ENCODE results near the gene ADGRB3. TPM values are rescaled to one million over a fixed set of nuclear protein-coding genes. Genes with fewer than 3 reads are reported as not detected.

The ADGRB3 gene
- total RNA-seq, 3 donors from 2014 or later, result 1.1 to 2.3 (median 1.2) TPM

DNA sequence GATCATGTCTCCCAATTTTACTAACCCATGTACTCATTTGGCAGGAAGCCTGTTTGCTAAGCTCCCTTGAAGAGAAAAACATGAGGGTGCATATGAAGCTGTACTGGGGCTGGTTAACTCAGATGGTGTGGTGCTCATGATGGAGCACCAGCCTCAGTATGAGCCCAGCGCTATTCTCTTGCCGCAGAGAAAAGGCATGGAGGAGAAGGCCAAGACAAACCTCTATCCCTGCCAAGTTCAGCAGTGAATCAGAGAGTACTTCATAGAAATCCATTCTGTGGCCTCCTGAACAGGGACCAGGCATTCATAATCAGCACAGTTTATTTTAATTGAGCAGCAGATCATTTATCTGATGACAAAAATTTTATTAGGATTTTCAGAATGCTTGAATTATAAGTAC, 763.6 kb downstream of the ADGRB3 start:
- H3K27ac ChIP-seq, result no peak overlapping the region
- no peak for DNase-seq (ENCODE audit: low spot score in 2 of 2)
- H3K36me3 ChIP-seq, result no peaks in the 10 kb centered on the region
- no peak for TF ChIP-seq POLR2AphosphoS5 (IDR thresholded peaks at IDR 0.05)
- TF ChIP-seq POLR2A (IDR thresholded peaks at IDR 0.05), result no peak
- TF ChIP-seq, protein P1, sequence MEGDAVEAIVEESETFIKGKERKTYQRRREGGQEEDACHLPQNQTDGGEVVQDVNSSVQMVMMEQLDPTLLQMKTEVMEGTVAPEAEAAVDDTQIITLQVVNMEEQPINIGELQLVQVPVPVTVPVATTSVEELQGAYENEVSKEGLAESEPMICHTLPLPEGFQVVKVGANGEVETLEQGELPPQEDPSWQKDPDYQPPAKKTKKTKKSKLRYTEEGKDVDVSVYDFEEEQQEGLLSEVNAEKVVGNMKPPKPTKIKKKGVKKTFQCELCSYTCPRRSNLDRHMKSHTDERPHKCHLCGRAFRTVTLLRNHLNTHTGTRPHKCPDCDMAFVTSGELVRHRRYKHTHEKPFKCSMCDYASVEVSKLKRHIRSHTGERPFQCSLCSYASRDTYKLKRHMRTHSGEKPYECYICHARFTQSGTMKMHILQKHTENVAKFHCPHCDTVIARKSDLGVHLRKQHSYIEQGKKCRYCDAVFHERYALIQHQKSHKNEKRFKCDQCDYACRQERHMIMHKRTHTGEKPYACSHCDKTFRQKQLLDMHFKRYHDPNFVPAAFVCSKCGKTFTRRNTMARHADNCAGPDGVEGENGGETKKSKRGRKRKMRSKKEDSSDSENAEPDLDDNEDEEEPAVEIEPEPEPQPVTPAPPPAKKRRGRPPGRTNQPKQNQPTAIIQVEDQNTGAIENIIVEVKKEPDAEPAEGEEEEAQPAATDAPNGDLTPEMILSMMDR (IDR thresholded peaks at IDR 0.05), result no peak
- no peaks in the 10 kb centered on the region for H3K4me1 ChIP-seq
- no peak overlapping the region for H3K4me3 ChIP-seq
- no peaks in the 10 kb centered on the region for H3K9me3 ChIP-seq
- intact Hi-C loops (cut with DNase I; ENCODE audit: low total_unique reads), result no loop called here
- H3K27me3 ChIP-seq, result no peaks in the 10 kb centered on the region

DNA sequence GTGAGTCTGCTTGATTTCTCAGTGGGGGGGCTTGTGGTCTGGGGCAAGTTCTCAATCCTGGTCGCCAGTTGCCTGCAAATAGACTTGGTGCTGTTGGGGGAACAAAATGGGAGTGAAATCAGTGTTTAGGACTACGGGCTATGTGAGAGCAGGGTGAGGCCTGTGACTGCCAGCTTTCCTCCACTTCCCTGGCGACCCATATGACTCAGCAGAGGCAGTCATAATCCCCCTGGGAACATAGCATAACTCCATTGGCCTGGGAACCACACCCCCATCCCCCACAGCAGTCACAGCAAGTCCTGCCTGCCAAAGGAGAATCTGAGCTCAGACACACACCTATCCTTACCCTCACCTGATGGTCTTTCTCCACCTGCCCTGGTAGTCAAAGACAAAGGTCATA, 773.8 kb downstream of the ADGRB3 start:
- H3K27ac ChIP-seq, result no peak overlapping the region
- no peak for TF ChIP-seq POLR2A (IDR thresholded peaks at IDR 0.05)
- TF ChIP-seq POLR2AphosphoS5 (IDR thresholded peaks at IDR 0.05), result no peak
- TF ChIP-seq, protein P1 (IDR thresholded peaks at IDR 0.05), result no peak
- no peaks in the 10 kb centered on the region for H3K27me3 ChIP-seq
- no peak for DNase-seq (ENCODE audit: low spot score in 2 of 2)
- H3K9me3 ChIP-seq, result peaks cover 5 to 29% of the 10 kb centered on the region in 2 donors
- intact Hi-C loops (cut with DNase I; ENCODE audit: low total_unique reads), result no loop called here
- no peak overlapping the region for H3K4me3 ChIP-seq
- H3K4me1 ChIP-seq, result no peaks in the 10 kb centered on the region
- H3K36me3 ChIP-seq, result no peaks in the 10 kb centered on the region

DNA sequence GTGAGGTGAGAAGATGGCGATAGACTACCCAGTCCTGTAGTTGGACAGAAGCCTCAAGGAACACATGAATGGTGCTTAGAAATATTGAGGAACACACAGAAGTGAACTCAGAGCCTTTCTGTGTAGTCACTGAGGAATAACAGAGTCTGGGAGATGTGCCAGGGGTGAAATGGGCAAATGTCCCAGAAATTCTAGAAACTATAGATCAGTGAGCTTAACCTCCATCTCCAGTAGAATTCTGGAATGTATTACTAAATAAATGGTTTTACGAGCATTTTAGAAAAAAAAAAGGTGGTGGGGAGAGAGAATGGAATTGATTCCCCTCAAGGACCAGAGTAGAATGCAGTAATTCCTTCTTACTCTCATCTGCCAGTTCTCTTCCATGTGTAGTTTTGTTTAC, 781.7 kb downstream of the ADGRB3 start:
- Histone ChIP-seq H3K36me3 (no peaks in the 10 kb centered on the region), H3K4me3 (no peak overlapping the region), H3K27ac (no peak overlapping the region), H3K4me1 (no peaks in the 10 kb centered on the region), H3K9me3 (peaks cover 0 to 7% of the 10 kb centered on the region in 2 donors), H3K27me3 (no peaks in the 10 kb centered on the region)
- no peak for DNase-seq (ENCODE audit: low spot score in 2 of 2)
- intact Hi-C loops (cut with DNase I; ENCODE audit: low total_unique reads), result no loop called here
- TF ChIP-seq, protein P1 (IDR thresholded peaks at IDR 0.05), result no peak
- TF ChIP-seq POLR2A (IDR thresholded peaks at IDR 0.05) (no peak), POLR2AphosphoS5 (IDR thresholded peaks at IDR 0.05) (no peak)

DNA sequence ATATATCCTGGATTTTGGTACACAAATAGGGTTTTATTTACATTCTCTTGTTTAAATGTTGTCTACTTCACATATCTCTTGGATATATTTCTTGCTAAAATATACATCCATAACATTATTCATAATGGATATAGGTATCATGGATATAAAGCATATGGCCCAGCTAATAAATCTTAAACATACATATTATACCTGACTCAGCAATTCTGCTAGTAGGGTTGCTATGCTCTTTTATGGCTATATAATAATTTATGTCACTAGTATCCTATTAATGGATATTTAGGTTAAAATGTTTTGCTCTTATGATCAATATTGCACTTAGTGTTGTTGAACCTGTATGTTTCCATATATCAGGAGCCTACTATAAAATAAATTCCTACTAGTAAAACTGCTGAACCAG, 786.2 kb downstream of the ADGRB3 start:
- Histone ChIP-seq H3K36me3 (no peaks in the 10 kb centered on the region), H3K4me3 (no peak overlapping the region), H3K4me1 (no peaks in the 10 kb centered on the region), H3K27ac (no peak overlapping the region), H3K9me3 (no peaks in the 10 kb centered on the region), H3K27me3 (no peaks in the 10 kb centered on the region)
- TF ChIP-seq, protein P1 (IDR thresholded peaks at IDR 0.05), result no peak
- TF ChIP-seq POLR2A (IDR thresholded peaks at IDR 0.05), result no peak
- TF ChIP-seq POLR2AphosphoS5 (IDR thresholded peaks at IDR 0.05), result no peak
- no peak for DNase-seq (ENCODE audit: low spot score in 2 of 2)
- intact Hi-C loops (cut with DNase I; ENCODE audit: low total_unique reads), result no loop called here

DNA sequence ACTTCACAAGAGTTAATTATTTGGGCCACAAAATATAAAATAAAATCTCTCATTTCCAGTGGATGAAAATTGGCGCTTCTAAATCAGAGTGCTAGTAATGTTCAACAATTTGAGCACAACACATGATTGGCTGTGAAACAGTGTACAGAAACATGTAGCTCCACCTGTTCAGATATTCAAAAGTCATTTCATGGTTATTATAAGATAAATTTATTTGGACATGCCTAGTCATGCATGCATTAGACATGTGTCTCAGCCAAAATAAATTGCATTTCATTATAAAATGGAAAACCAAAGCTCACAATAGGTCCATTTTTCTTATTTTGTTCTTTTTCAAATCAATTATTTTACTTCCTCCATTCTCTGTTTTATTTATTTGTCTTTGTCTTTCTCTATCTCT, 786.9 kb downstream of the ADGRB3 start:
- H3K36me3 ChIP-seq, result no peaks in the 10 kb centered on the region
- H3K9me3 ChIP-seq, result no peaks in the 10 kb centered on the region
- intact Hi-C loops (cut with DNase I; ENCODE audit: low total_unique reads), result no loop called here
- H3K4me1 ChIP-seq, result no peaks in the 10 kb centered on the region
- no peak for DNase-seq (ENCODE audit: low spot score in 2 of 2)
- H3K4me3 ChIP-seq, result no peak overlapping the region
- no peaks in the 10 kb centered on the region for H3K27me3 ChIP-seq
- H3K27ac ChIP-seq, result no peak overlapping the region
- TF ChIP-seq, protein P1 (IDR thresholded peaks at IDR 0.05), result no peak
- no peak for TF ChIP-seq POLR2A (IDR thresholded peaks at IDR 0.05)
- TF ChIP-seq POLR2AphosphoS5 (IDR thresholded peaks at IDR 0.05), result no peak

Measured in breast epithelium (tissue), 4 donors.